GM12878 (cell line): ENCODE data around the gene YEATS4. TPM values are rescaled to one million over a fixed set of nuclear protein-coding genes. Genes with fewer than 3 reads are reported as not detected.
A peak's percentile ranks its signal among the peaks of the same experiment; 100 is the strongest.

Experiments used
- ATF2 ChIP-seq: IDR thresholded peaks from 2 replicates; pipeline ENCODE4 v1.6.1; 2012; ENCODE audit warnings: low read length, inconsistent platforms
- BACH1 ChIP-seq: fragments of 450-650 bp; IDR thresholded peaks from 2 replicates; pipeline ENCODE4 v1.6.1; 2017; ENCODE audit warnings: mild to moderate bottlenecking, borderline replicate concordance
- BMI1 ChIP-seq: fragments of 450-650 bp; IDR thresholded peaks from 2 replicates; pipeline ENCODE4 v1.6.1; 2016; ENCODE audit warnings: mild to moderate bottlenecking, moderate library complexity, borderline replicate concordance
- CHD1 ChIP-seq: IDR thresholded peaks from 2 replicates; pipeline ENCODE4 v1.6.1; 2012; ENCODE audit warnings: low read depth, low read length, improper control_type of control experiment
- CHD2 ChIP-seq: IDR thresholded peaks from 2 replicates; pipeline ENCODE4 v1.6.1; 2011; ENCODE audit warnings: low read depth, low read length, improper control_type of control experiment, borderline replicate concordance
- EP300 ChIP-seq, 2 experiments: fragments of 150-350 bp in 1 of 2; IDR thresholded peaks; 2 replicates each; pipeline ENCODE4 v1.6.1; 2011 to 2012; ENCODE audit warnings: low read depth in 2 of 2, low read length in 2 of 2, borderline replicate concordance in 1 of 2, improper control_type of control experiment in 1 of 2, inconsistent platforms in 1 of 2; ENCODE audit not compliant: control insufficient read depth in 1 of 2
- ESRRA ChIP-seq: IDR thresholded peaks from 2 replicates; pipeline ENCODE4 v1.6.1; 2012; ENCODE audit warnings: mild to moderate bottlenecking, low read length, improper control_type of control experiment
- IKZF1 ChIP-seq: fragments of 450-650 bp; conservative IDR thresholded peaks from 2 replicates; pipeline ENCODE4 v1.6.1; 2017; ENCODE audit warnings: antibody characterized with exemption, mild to moderate bottlenecking
- IRF3 ChIP-seq: fragments of 450-650 bp; IDR thresholded peaks from 2 replicates; pipeline ENCODE4 v1.6.1; 2014; ENCODE audit warnings: mild to moderate bottlenecking
- JUNB ChIP-seq: IDR thresholded peaks from 2 replicates; pipeline ENCODE4 v1.6.1; 2016; ENCODE audit warnings: antibody characterized with exemption, mild to moderate bottlenecking
- MEF2B ChIP-seq: fragments of 450-650 bp; IDR thresholded peaks from 2 replicates; pipeline ENCODE4 v1.6.1; 2018; ENCODE audit warnings: mild to moderate bottlenecking, moderate library complexity; ENCODE audit not compliant: partially characterized antibody, poor library complexity, severe bottlenecking
- MYB ChIP-seq: fragments of 150-350 bp; IDR thresholded peaks from 2 replicates; pipeline ENCODE4 v1.6.1; 2014; ENCODE audit warnings: mild to moderate bottlenecking, low read depth, low read length, borderline replicate concordance
- PRDM15 ChIP-seq: fragments of 450-650 bp; formaldehyde crosslinking; IDR thresholded peaks from 2 replicates; pipeline ENCODE4 v1.4.0; 2020; ENCODE audit warnings: mild to moderate bottlenecking, moderate library complexity
- RAD21 ChIP-seq: IDR thresholded peaks from 2 replicates; pipeline ENCODE4 v1.6.1; 2011; ENCODE audit warnings: mild to moderate bottlenecking, low read depth, low read length, moderate library complexity; ENCODE audit not compliant: insufficient read depth
- SMAD1 ChIP-seq: fragments of 450-650 bp; IDR thresholded peaks from 2 replicates; pipeline ENCODE4 v1.6.1; 2018; ENCODE audit warnings: mild to moderate bottlenecking, low read depth; ENCODE audit not compliant: partially characterized antibody
- SMARCA5 ChIP-seq: fragments of 450-650 bp; IDR thresholded peaks from 2 replicates; pipeline ENCODE4 v1.6.1; 2017; ENCODE audit warnings: mild to moderate bottlenecking
- SMC3 ChIP-seq: IDR thresholded peaks from 2 replicates; pipeline ENCODE4 v1.6.1; 2011; ENCODE audit warnings: low read length, improper control_type of control experiment, borderline replicate concordance
- SUPT20H ChIP-seq: IDR thresholded peaks from 2 replicates; pipeline ENCODE4 v1.6.1; 2011; ENCODE audit warnings: low read depth, mild to moderate bottlenecking, low read length, moderate library complexity, borderline replicate concordance; ENCODE audit not compliant: control insufficient read depth
- ZBTB4 ChIP-seq: fragments of 450-650 bp; formaldehyde crosslinking; IDR thresholded peaks from 2 replicates; pipeline ENCODE4 v1.4.0; 2022; ENCODE audit warnings: mild to moderate bottlenecking, moderate library complexity
- ZNF622 ChIP-seq: fragments of 450-650 bp; IDR thresholded peaks from 2 replicates; pipeline ENCODE4 v1.6.1; 2017; ENCODE audit warnings: mild to moderate bottlenecking, inconsistent platforms
- ZZZ3 ChIP-seq: IDR thresholded peaks from 2 replicates; pipeline ENCODE4 v1.6.1; 2011; ENCODE audit warnings: low read depth; ENCODE audit not compliant: control insufficient read depth, insufficient read length
- polyA plus RNA-seq, 11 experiments: library from polyadenylated mRNA; depleted of rRNA in 4 of 11; unstranded in 6 of 11; stranded (reverse) in 5 of 11; fragments of >200 nt; fragmentation: Nextera tagmentation in 4 of 11; fragmentation: Illumina TruSeq in 1 of 11; extraction: Ambion mirVana in 4 of 11; extraction: Trizol in 1 of 11; gene quantifications; 1 replicate in 1 of 11; 2 replicates in 10 of 11; pipeline versions ENCODE4 v1.2.1 to v1.2.3, GENCODE V29; 2011 to 2016; ENCODE audit warnings: inconsistent platforms in 2 of 11, missing spikeins in 2 of 11, low read depth in 1 of 11
- total RNA-seq, 4 experiments: library from RNA; depleted of rRNA in 3 of 4; stranded (reverse); fragments of >200 nt in 3 of 4; fragmentation: Illumina TruSeq in 1 of 4; extraction: Trizol in 1 of 4; gene quantifications; 2 replicates each; pipeline versions ENCODE4 v1.2.1 to v1.2.3, GENCODE V29; 2013 to 2021

Gene YEATS4
- total and polyA plus RNA-seq, 10 of the 15 experiments (the other 5 are each of a cell fraction or from before 2014, with no cell fraction given), result 23.8 to 45.4 (median 36.8) TPM

GRCh38 chr12:69392179-69392928 is 32.8 kb downstream of the YEATS4 start (continued):
- no peak for TF ChIP-seq IRF3
- no peak for TF ChIP-seq ZZZ3
- peak; percentile 65; the same call in 1 of the 2 replicates for TF ChIP-seq BMI1
- TF ChIP-seq CHD1, result no peak
- TF ChIP-seq ZBTB4 (CRISPR knock-in tag), result no peak
- no peak for TF ChIP-seq MYB
- TF ChIP-seq ESRRA, result no peak
- no peak for TF ChIP-seq RAD21
- TF ChIP-seq SUPT20H, result no peak
- peak; percentile 70 for TF ChIP-seq MEF2B
- TF ChIP-seq EP300 (IDR thresholded peaks at IDR 0.05; ENCODE audit: borderline replicate concordance in 1 of 2, control insufficient read depth in 1 of 2, low read depth in 2 of 2, low read length in 2 of 2), result 0 out of 4 replicates have a peak, but pooled peaks of 1 of the 2 experiments have one; percentile 34
- TF ChIP-seq ATF2, result no peak
- no peak for TF ChIP-seq SMC3
- TF ChIP-seq CHD2, result no peak
- peak; percentile 52; the same call in 1 of the 2 replicates for TF ChIP-seq BACH1
- TF ChIP-seq ZNF622, result no peak
- TF ChIP-seq JUNB, result peak; percentile 84
- peak; percentile 49 for TF ChIP-seq IKZF1
- TF ChIP-seq SMAD1, result no peak
- no peak for TF ChIP-seq SMARCA5
- TF ChIP-seq PRDM15 (CRISPR knock-in tag), result no peak
